Measurements from ENCODE around the gene DNAJC5G.

DNA sequence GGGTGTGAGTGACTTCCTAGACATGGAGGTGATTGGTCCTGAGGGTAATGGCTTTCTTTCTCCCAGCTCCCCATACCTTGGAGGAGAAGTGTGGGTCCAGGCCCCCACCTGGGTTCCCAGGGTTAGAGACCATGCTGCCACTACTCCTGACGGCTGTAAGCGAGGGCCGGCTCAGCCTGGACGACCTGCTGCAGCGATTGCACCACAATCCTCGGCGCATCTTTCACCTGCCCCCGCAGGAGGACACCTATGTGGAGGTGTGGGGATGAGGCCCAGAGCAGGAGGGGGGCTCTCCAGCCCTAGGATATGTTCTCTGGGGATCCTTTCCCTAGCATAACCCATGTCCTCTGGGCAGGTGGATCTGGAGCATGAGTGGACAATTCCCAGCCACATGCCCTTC is 36.3 kb upstream of the DNAJC5G start:
- TF ChIP-seq, protein P1, sequence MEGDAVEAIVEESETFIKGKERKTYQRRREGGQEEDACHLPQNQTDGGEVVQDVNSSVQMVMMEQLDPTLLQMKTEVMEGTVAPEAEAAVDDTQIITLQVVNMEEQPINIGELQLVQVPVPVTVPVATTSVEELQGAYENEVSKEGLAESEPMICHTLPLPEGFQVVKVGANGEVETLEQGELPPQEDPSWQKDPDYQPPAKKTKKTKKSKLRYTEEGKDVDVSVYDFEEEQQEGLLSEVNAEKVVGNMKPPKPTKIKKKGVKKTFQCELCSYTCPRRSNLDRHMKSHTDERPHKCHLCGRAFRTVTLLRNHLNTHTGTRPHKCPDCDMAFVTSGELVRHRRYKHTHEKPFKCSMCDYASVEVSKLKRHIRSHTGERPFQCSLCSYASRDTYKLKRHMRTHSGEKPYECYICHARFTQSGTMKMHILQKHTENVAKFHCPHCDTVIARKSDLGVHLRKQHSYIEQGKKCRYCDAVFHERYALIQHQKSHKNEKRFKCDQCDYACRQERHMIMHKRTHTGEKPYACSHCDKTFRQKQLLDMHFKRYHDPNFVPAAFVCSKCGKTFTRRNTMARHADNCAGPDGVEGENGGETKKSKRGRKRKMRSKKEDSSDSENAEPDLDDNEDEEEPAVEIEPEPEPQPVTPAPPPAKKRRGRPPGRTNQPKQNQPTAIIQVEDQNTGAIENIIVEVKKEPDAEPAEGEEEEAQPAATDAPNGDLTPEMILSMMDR (IDR thresholded peaks at IDR 0.05; ENCODE audit: extremely low read depth in 1 of 2, insufficient read depth in 1 of 2, low read depth in 1 of 2, low read length in 2 of 2) = no peak
- TF ChIP-seq POLR2AphosphoS5 (IDR thresholded peaks at IDR 0.05; ENCODE audit: insufficient read depth, low read depth, low read length) = no peak
- TF ChIP-seq, protein P2, sequence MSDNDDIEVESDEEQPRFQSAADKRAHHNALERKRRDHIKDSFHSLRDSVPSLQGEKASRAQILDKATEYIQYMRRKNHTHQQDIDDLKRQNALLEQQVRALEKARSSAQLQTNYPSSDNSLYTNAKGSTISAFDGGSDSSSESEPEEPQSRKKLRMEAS (IDR thresholded peaks at IDR 0.05; ENCODE audit: insufficient read depth, insufficient read length) = no peak
- no peak for TF ChIP-seq POLR2A (IDR thresholded peaks at IDR 0.05; ENCODE audit: low read depth, low read length)
- TF ChIP-seq EZH2 (IDR thresholded peaks at IDR 0.05; ENCODE audit: borderline replicate concordance, low read depth, low read length, severe bottlenecking) = no peak
- TF ChIP-seq MYC (IDR thresholded peaks at IDR 0.05; ENCODE audit: low read depth, low read length) = no peak
- TF ChIP-seq FOS (IDR thresholded peaks at IDR 0.05; ENCODE audit: borderline replicate concordance, insufficient read depth, low read length) = no peak
- no peak for TF ChIP-seq GATA2 (IDR thresholded peaks at IDR 0.05; ENCODE audit: insufficient read depth, insufficient read length, low read depth, low read length)

All from endothelial cell of umbilical vein (primary cell).